GM18873 (cell line): ENCODE data around the gene TMOD1.
"Not testable (repeated sequence)": the region's sequence is repeated elsewhere in the genome, so short reads cannot be mapped to it uniquely, and the experiment has no call there.

ENCODE experiments used
- ATAC-seq: cut with Tn5 transposase; IDR thresholded peaks from one replicate; pipeline ENCODE4 v1.9.1; 2021; ENCODE audit warnings: mild to moderate bottlenecking, moderate library complexity, moderate number of reproducible peaks; ENCODE audit not compliant: unreplicated experiment, low FRiP score

TMOD1 gene

DNA sequence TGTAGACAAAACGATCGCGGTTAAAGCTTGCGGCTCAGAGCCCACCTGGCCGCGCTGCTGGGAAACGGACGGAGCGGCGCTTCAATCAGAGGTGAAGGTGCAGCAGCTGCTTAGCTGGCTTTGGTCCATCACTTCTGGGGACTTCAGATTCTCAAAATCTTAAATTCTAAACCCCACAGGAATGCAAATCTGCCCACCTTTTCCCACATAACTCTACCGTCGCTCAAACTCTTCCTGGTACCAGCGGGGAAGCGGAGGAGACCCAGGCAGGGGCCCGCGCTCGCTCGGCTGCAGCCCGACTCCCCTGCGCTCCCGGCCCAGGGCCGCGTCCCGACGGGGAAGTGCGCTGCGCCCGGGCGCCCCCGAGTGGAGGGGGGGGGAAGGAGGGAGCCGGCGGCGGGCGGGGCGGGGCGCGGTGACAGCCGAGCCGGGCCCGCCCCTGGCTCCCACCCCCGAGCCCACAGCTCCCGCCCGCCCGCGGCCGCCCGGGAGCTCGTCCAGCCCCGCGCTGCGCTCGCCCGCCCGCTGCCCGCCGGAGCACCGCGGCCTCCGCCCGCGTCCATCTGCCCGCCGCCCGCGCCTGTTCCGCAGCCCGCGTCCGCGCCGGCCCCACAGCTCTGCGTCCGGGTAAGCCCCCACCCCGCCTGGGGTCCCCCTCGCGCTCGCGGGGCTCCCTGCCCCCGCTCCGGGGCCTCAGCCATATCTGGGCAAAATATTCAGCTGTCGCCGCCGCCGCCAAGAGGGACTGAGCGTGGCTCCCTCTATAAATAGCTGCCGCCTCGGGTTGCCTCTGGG lies at the start of gene TMOD1:
Gene TMOD1, plus strand, starts transcription at position 490 of the 795 bp plus-strand sequence. CDS start 22,523 bp downstream, outside the sequence.
- ATAC-seq: no peak

DNA sequence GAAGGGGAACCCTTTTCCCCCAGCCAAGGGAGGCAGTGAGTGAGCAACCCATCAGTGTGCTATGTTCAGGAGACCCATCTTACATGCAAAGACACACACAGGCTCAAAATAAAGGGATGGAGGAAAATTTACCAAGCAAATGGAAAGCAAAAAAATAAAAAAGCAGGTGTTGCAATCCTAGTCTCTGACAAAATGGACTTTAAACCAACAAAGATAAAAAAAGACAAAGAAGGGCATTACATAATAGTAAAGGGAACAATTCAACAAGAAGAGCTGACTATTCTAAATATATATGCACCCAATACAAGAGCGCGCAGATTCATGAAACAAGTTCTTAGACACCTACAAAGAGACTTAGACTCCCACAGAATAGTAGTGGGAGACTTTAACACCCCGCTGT lies 47.9 kb upstream of the TMOD1 start:
- not testable (repeated sequence) for ATAC-seq

DNA sequence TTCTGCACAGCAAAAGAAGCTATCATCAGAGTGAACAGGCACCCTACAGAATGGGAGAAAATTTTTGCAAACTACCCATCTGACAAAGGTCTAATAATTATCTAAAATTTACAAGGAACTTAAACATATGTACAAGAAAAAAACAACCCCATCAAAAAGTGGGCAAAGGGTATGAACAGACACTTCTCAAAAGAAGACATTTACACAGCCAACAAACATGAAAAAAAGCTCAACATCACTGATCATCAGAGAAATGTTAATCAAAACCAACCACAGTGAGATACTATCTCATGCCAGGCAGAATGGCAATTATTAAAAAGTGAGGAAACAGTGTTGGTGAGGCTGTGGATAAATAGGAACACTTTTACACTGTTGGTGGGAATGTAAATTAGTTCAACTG lies 44.6 kb upstream of the TMOD1 start:
- ATAC-seq: not testable (repeated sequence)

DNA sequence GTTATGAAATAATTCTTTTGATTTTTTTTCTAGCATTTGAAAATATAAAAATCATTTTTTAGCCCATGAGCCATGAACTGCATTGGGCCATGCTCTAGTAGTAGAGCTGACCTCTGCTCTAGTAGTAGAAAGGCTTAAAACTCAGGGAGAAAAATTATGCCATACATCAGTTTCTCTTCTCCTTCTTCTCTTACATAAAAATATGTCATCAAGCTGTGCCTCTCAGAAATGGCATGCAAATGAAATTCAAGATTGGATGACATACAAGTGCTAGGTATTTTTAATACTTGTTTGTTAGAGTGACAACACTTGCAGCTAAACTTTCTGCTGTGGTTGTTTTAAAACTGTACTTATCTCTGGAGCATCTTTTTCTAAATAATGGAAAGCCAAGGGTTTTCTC lies 42.1 kb upstream of the TMOD1 start:
- no peak for ATAC-seq

DNA sequence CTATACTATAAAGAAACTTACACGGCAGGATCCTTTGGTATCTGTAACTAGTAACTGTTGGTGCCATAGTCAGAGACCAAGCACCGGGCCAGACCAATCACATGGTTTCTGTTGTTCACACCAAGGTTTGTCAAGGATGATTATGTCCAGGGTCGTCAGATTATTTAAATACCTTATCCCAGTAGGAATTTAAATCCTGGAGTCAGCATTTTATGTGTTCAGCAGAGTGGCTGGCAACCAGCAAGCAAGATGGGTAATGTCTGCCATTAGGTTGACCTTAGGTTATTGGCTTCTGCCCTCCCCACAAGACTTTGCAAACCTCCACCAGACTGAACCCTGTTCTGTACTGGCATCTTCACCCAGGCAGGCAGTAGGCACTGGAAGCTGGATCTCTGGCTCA lies 39.3 kb upstream of the TMOD1 start:
- no peak for ATAC-seq

DNA sequence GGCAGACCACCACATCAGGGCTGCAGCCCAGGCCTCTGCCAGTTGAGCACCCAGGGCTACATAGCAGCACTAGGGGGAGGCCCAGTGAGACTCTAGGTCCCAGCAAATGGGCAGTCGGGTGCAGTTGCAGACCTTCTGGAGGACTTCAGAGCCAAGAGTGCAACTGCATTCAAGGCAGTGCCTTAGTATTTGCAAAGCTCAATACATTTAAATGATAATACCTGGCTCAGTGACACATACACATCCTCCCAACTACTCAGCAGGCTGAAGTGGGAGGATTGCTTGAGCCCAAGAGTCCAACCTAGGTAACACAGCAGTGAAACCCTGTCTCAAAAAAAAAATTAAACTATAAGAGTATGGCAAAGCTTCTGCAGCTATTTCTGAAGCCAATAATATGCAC lies 38.6 kb upstream of the TMOD1 start:
- ATAC-seq: no peak

DNA sequence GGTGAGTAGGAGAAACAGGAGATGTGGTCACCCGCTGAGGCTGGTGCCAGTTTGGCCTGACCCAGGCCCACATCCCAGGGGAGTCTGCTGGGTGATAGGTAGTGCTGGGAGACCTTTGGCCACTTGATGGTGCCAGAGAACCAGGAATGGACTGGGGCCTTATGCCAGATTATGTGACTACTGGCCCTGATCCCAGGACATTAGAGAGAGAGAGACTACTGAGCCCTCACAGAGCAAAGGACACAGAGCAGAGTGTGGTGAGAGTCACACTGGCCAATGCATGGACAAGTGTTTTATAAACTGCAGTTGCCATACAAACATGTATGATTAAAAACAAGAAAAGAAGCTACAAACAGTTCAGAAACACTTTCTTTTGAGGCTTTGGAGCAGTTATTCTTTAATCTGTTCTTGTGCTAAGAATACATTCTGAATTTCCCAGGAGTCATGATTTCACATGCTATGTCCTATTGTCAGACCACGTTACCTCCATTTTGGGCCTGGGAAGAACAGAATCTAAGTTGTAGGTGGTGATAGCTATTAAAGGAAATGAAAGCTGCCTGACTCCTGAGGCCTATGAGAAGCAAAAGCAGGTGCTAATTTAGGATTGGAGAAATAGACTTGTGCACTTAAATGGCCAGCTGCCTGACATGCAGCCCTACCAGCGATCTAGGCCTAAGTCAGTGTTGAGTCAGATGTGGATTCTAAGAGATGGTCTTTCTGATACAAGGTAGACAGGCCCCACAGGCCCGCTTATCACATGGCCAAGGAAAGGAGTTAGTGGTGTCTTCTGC lies 32.6 kb upstream of the TMOD1 start:
- ATAC-seq: peak; percentile 62

DNA sequence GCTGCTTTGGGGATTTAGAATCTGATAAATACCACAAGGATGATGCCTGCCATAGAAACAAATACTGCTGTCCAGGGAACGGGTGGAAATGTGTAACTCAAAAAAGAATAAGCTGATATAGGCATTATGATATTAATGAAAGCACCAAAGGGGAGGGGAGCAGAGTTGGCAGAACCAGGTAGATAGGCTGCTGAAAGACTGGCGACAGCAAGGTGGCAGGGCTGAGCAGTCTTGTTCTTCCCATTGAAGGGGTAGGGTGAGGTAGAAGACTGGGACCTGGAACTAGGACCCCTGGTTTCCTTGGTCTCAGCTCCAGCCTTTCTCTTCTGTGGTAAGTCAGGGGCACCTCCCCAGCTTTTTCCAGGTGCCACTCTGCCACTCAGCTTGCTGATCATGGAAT lies 31.4 kb upstream of the TMOD1 start:
- no peak for ATAC-seq

DNA sequence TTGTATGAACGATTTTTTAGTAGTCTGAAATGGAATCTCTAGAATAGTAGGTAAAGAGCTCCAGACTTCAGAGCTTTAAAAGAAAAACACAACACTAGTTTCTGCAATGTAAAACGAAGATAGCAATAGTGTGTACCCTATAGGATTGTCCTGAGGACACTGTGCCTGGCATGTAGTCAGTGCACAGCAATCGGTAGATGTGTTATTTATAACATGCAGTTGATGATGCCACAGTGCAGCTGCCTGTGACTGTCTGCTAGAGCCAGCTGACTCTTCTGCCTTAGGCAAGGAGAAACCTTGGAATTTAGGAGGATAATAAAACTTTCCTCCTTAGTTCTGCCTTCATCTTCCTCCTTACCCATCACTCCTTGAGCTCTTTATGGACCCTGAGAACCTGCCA lies 27.7 kb upstream of the TMOD1 start:
- no peak for ATAC-seq

DNA sequence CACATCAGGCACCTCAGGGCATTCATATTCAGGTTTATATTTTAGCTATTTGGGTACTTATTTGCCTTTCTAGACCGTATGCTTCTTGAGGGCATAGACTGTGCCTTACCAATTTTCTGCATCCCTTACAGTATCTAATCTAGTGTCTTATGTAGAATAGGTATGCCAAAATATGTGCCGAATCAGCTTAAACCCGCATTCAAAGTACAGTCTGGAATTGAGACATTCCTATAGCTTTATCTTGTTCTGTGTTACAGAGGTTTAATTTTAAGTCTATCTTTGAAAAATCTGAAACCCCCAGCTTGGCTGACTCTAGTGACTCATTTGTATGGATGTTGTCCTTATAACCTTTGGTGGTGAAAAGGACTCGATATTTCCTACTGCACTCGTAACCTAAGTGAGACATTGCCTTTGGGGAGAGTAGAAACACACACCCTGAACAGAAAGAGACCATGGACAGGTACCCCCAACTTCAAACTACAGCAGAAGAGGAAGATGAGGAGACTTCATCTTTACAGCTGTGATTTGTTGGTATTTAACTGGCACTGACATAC lies 27.0 kb upstream of the TMOD1 start:
- ATAC-seq: no peak

DNA sequence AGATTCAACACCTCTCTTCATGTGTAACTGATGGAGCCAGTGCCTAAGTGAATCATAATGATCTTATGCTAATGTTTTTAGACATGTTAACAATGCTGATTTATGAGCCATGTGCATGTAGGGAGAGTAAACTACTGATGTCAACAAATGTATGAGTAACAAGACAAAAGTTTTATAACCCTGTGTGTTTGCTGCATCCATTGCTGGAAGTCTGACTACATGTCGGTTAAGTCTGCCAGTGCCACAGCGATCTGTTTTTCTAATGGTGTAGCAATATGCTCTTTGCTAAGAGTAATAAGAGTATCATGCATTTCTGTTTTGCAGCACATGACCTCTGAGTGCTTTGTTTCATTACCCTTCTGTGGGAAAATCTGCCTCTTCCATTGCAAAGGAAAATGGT lies 26.4 kb upstream of the TMOD1 start:
- no peak for ATAC-seq

DNA sequence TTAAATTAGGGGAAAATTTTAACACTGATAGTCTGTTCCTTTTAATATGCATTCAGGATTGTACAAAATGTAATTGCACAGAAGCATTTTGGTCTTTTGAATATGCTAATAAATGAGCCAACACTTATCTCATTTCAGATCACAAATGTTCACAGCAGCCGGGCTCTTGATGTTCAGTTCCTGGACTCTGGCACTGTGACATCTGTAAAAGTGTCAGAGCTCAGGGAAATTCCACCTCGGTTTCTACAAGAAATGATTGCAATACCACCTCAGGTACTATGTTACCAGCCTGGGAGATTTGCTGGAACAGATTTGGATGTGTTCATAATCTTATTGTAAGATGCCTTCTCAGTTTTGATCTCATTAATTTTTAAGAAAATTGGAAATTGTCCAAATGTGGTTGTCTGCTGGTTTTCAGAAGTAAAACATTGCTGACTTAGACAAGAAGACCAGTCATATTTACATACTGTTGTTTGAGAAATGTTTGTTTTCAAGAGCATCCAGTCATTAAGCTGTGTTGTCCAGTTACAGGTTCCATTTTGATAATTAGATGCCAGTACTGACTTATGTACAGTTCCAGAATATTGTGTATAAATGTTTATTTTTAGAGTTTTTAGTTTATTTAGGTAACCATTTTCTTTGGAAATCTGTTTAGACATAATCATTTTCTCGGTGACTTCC lies 23.0 kb upstream of the TMOD1 start:
- ATAC-seq: no peak

DNA sequence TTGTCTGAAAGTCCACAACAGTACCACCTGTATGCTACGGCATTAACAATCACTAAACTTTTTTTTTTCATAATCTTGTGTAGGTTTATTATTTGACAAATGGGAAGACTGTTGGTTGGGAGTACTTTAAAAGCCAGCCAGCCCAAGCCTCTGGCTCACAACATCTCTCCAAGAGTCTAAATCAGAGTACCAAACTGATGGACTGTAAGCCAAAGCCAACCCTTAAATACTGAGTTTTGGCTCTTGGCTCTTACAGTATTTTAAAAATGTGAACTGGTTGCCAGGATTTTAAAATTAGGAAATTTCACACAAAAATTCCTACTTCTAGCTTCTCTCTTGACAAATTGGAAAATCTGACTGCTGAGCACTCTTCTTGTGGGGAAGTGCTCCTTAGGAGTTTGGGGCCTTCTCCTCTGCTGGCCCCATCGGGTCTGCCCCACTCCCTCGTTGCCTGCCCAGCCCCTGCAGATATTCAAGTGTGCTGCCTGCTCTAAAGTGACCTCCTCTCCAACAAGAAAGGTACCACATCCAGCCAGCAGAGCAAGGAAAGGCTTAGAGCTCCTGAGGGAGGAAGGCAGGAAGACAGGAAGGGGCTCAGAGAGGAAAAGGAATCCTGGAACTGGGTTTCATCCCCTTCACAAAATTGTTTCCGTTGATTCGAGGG lies 21.8 kb upstream of the TMOD1 start:
- ATAC-seq: no peak

DNA sequence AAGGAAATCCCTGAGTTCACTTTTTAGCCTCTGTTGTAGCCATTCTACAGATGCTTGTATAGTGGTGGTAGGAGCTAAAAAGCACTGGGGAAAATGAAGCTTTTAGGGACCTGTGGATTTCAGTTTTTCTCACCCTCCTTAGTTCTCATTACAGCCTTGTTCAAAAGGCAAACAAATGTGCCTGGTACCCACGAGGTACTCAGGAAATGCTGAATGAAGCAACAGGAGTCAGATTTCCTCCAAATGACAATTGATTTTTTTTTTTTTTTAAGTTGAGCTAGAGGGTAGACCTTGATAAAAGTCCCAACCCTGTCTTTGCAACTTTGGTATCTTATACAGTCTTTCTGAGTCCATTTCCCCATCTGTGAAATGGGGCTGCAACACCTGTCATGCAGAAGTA lies 21.3 kb upstream of the TMOD1 start:
- no peak for ATAC-seq

DNA sequence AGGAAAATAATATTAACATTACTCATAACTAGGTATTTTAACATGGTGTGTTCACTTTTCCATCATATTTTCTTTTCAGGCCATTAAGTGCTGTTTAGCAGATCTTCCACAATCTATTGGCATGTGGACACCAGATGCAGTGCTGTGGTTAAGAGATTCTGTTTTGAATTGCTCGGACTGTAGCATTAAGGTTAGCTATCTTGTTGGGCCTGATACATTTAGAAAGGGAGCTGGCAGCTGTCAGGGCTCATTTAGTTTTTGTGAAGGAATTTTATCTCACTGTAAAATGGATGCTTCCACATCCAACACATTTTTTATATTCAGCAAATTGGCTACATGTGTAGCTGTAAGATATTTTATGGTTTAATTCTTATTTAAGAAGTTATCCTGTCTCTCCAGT lies 20.7 kb upstream of the TMOD1 start:
- no peak for ATAC-seq

DNA sequence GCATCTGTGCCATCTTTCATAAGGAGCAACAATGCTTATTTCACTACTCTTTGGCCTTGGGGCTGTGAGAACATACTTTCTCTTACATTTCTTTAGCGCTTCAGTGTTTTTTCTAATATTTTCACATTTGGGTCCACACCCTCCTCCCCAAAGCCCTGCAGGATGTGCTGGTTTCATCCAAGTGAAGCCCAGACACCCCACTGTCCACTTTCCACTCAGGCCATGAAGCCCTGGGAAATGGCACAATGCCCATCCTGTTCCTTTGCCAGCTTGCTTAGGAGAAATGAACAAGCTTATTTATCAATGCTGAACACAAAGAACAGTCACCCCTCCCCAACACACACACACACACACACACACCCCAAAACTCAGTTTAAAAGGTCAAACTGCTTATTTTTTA lies 17.3 kb upstream of the TMOD1 start:
- no peak for ATAC-seq

DNA sequence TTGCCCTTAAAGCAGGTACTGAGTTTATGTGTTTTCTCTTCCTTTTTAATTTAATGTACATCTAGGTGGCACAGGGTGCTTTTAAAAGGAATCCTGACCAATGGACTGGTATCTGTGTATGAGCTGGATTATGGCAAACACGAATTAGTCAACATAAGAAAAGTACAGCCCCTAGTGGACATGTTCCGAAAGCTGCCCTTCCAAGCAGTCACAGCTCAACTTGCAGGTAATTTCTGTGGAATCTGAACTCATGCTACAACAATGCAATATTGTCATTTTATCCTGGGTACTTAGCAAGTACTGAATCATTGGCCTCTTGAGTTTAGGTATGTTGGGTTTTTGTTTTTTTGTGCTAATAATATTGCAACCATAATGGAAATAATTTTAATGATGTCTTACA lies 14.4 kb upstream of the TMOD1 start:
- no peak for ATAC-seq

DNA sequence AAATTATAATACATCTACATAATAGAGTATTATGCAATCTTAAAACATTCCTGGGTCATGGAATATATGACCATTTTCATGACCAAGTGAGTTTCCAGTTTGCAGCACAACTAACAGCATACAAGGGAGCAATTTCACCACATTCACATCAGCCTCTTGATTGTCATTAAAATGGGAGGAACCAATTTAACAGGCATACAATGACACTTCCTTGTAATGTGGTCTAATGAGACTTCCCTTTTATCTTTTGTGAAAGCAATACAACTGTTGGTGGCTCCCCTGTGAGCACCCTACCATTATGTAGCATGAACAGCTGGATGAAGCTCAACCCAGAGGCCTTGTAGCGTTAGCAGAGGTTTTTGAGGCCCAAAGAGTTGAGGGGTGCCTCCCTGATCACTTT lies 13.6 kb upstream of the TMOD1 start:
- ATAC-seq: no peak

DNA sequence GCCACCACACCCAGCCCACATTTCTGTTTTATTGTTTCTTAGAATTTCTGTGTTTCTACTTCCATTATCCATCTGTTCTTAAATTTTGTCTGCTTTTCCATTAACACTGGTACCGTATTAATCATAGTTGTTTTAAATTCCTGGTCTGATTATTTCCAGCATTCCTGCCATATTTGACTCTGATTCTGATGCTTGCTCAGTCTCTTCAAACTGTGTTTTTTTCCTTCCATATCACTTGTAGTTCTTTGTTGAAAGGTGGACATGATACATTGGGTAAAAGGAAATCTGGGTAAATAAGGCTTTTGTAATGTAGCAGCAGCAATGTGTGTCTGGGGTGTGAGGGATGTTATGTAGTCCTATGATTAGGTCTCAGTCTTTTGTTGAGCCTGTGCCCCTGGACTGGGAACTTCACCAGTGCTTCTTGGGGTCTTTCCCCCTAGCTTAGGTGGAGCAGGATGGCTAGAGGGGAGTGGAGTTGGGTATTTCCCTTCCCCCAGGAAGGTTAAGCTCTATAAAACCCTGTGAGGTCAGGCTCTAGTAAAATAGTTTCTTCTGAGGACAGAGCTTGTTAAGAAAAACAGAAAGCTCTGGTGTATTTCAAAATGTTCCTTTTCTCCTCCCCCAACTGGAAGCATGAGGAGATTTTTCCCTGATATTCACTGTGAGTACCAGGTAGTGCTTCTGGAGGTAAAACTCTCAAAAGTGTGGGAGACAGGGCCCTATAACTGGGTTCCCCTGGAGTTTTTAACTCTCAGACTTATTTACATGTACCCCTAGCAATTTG lies 10.1 kb upstream of the TMOD1 start:
- ATAC-seq: no peak
